ENCODE results near the gene CCDC154.

The CCDC154 gene

DNA sequence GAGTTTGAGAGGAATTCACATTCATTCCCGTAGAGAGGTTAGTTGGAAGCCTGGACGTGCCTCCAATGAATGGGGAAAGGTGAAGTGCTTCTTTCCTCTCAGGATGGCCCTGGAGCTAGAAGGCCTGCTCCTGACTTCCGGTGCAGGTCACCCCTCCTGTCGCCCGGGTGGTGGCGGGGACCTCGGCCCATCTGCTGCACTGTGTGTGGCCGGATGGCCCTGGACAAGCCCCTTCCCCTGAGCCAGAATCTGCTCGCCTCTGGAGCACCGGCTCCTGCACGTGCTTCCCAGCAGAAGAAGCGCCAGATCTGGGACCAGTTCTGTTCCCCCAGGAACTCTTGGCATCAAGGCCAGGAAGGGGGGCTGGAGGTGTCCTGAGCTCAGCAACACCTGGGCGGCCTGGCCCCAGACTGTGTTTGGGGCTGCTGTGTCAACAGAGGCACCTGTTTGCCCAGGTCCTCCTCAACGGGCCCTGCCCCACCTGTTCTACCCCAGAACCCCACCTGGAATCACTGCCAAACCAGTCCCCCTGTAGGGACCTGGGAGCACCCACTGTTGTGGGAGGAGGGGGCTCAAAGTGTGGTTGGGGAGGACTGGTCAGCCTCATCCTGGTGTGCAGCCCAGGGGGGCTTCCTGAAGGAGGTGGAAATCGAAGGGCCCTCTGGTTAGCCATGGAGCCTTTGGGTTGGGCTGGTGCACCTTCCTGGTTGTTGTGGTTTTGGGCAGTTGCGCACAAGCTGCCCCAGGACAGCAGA lies 18.6 kb downstream of the CCDC154 start:
- ChIA-PET CTCF (interaction anchor here (0.7 kb wide), 1 partner anchor 501 kb away, joined by 3 read pairs; no protein-coding TSS in a partner anchor), POLR2A (ENCODE audit: low non-redundant PET) (no interaction called here)
- TF ChIP-seq, protein P1, sequence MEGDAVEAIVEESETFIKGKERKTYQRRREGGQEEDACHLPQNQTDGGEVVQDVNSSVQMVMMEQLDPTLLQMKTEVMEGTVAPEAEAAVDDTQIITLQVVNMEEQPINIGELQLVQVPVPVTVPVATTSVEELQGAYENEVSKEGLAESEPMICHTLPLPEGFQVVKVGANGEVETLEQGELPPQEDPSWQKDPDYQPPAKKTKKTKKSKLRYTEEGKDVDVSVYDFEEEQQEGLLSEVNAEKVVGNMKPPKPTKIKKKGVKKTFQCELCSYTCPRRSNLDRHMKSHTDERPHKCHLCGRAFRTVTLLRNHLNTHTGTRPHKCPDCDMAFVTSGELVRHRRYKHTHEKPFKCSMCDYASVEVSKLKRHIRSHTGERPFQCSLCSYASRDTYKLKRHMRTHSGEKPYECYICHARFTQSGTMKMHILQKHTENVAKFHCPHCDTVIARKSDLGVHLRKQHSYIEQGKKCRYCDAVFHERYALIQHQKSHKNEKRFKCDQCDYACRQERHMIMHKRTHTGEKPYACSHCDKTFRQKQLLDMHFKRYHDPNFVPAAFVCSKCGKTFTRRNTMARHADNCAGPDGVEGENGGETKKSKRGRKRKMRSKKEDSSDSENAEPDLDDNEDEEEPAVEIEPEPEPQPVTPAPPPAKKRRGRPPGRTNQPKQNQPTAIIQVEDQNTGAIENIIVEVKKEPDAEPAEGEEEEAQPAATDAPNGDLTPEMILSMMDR (conservative IDR thresholded peaks at IDR 0.05; ENCODE audit: low read depth) = no peak
- no peak for DNase-seq (ENCODE audit: low spot score)
- H3K27ac ChIP-seq = peak overlapping the region; percentile 21

DNA sequence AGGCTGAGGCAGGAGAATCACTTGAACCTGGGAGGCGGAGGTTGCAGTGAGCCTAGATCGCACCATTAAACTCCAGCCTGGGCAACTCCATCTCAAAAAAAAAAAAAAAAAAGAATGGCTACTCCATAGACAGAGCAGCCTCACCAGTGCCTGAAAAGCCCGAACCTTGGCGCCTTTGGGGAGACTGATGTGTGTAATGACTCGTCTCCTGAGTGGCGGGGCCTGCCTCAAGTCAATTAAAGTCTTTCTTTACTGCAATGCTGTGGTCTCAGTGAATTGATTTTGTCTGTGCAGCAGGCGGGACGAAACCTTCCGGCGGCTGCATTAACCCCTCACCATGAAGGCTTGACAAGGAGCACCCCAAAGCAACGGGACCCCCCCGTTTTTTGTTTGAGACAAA lies 20.3 kb downstream of the CCDC154 start:
- POLR2A ChIA-PET (ENCODE audit: low non-redundant PET) = no interaction called here

DNA sequence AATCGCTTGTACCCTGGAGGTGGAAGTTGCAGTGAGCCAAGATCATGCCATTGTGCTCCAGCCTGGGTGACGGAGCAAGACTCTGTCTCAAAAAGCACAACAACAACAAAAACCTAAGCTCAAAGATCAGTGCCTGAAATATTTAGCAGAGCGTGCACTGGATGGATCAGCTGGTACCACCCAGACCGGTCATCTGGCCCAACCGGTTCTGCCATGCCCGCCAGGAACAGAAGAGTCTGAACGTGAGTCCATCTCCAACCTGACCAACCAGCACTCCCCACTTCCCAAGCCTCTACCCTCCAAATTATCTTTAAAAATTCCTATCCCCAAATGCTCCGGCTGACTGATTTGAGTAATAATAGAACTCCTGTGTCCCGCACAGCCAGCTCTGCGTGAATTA lies 22.3 kb downstream of the CCDC154 start:
- no peak for DNase-seq (ENCODE audit: low spot score)
- TF ChIP-seq, protein P1 (conservative IDR thresholded peaks at IDR 0.05; ENCODE audit: low read depth) = no peak
- POLR2A ChIA-PET (ENCODE audit: low non-redundant PET) = no interaction called here
- H3K27ac ChIP-seq = peak overlapping the region; percentile 89
- CTCF ChIA-PET = no interaction called here

More for the DNA sequence above, 20.3 kb downstream of the CCDC154 start:
- DNase-seq (ENCODE audit: low spot score) = no peak
- CTCF ChIA-PET = no interaction called here
- H3K27ac ChIP-seq = no peak overlapping the region
- TF ChIP-seq, protein P1 (conservative IDR thresholded peaks at IDR 0.05; ENCODE audit: low read depth) = no peak

DNA sequence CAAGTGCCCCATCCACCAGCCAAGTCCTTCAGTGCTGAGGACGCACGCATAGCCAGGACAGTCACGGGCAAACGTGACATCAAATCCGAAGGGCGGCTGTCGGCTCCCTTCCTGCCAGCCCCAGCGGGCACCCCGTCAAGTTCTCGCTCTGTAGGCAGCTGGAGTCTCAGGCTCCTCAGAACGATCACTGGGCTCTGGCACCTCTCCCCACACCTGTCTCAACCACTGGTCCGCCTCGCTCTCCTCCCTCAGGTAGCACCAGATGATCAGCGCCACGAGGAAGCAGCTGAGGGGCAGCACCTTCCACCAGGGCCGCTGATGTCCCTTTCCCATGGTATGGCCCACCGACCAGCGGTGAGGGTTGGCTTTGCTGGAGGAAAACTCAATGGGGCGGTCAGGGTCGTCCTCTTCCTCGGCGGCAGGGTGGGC lies 24.2 kb downstream of the CCDC154 start:
- CTCF ChIA-PET = interaction anchor here (0.7 to 1.1 kb wide), 2 partner anchors 118 to 268 kb away, joined by 3 to 4 read pairs; no protein-coding TSS in a partner anchor
- POLR2A ChIA-PET (ENCODE audit: low non-redundant PET) = interaction anchor here (0.7 to 1.5 kb wide), 5 partner anchors 9 to 192 kb away, joined by 3 to 8 read pairs (median 4); partner anchors contain the start of genes CRAMP1 and IFT140
- peak overlapping the region; percentile 89 for H3K27ac ChIP-seq
- DNase-seq (ENCODE audit: low spot score) = peak; percentile 20
- TF ChIP-seq, protein P1 (conservative IDR thresholded peaks at IDR 0.05; ENCODE audit: low read depth) = no peak

DNA sequence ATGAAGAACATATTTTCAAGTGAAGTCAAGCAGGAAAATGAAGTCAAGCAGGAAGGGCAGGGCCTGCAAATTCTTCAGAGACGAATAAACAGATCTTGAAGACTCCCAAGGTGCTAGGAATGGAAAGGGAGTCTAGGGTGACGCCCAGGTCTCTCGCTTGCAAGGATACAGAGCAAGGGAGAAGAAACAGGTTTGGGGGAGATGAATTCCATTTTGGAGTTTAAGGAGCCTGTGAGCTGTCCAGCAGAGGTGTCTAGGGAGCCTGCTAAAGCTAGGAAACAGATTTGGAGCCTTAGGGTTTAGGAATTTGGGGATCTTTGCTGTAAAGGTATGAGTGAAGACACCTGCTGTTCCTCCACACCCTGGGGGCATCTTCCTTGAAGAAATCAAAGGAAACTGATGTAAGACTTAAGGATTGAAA lies 27.8 kb downstream of the CCDC154 start:
- DNase-seq (ENCODE audit: low spot score) = no peak
- POLR2A ChIA-PET (ENCODE audit: low non-redundant PET) = no interaction called here

DNA sequence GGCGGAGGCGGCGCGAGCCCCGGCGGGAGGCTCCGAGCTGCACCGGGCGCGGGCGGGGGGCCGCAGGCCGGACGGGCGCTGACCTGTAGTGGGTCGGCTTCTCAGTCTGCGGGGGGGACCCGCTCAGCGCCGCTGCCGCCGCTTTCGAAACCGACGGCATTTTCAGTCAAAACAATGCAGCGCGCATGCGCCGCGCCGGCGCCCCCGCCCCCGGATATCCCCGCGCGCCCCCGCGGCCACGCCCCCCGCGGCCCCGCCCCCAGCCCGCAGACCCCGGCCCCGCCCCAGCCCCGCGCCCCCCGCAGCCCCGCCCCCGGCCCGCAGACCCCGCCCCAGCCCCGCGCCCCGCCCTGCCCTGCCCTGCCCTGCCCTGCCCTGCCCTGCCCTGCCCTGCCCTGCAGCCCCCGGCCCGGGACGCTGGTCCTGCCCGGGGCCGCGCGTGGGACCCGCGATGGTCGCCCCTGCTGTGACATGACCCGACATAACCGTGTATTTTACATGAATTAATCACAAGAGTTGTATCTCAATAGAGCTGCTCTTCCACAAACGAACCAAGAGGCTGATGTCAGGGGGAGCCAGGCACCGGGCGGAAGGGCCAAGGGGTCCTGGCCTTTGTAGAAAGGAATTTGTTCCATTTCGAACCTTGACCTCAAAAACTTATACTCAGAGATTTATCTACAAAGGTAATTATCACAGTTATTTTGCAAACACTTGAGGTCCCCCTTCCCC lies 29.7 kb downstream of the CCDC154 start, which contains the start of gene UNKL:
Gene UNKL (minus strand): TSS at position 173 of the 729 bp plus-strand sequence. CDS start 13 bp downstream, at position 160.
- POLR2A ChIA-PET (ENCODE audit: low non-redundant PET) = no interaction called here
- H3K27ac ChIP-seq = peak within 1 kb of the TSS; percentile 94
- TF ChIP-seq, protein P1 (conservative IDR thresholded peaks at IDR 0.05; ENCODE audit: low read depth) = no peak
- CTCF ChIA-PET = no interaction called here
- DNase-seq (ENCODE audit: low spot score) = peak; percentile 80

More for the DNA sequence above, 27.8 kb downstream of the CCDC154 start:
- CTCF ChIA-PET = no interaction called here
- TF ChIP-seq, protein P1 (conservative IDR thresholded peaks at IDR 0.05; ENCODE audit: low read depth) = no peak
- H3K27ac ChIP-seq = peak overlapping the region; percentile 94

All from RWPE1 (cell line).